Ovary (tissue), 3 donors: ENCODE results near the gene ANKRD6.

ENCODE experiments used
- EP300 ChIP-seq: sonication (generic); formaldehyde crosslinking; IDR thresholded peaks from one replicate; pipeline ENCODE4 v1.6.1; 2017; ENCODE audit warnings: antibody characterized with exemption
- POLR2A ChIP-seq: fragments of 450-650 bp; IDR thresholded peaks from one replicate; pipeline ENCODE4 v1.6.1; 2017; ENCODE audit warnings: antibody characterized with exemption, mild to moderate bottlenecking, moderate library complexity
- TF ChIP-seq, protein P1 (sequence below), 3 donors: fragments of 450-650 bp in 2 of 3; fragments of 200-600 bp in 1 of 3; IDR thresholded peaks; one replicate each; pipeline versions ENCODE4 v1.5.1 to v1.8.0; 2016 to 2022; ENCODE audit warnings: antibody characterized with exemption in 3 of 3, mild to moderate bottlenecking in 1 of 3
- donor health status: DM: no; HTN: no; CAD: no.

DNA sequence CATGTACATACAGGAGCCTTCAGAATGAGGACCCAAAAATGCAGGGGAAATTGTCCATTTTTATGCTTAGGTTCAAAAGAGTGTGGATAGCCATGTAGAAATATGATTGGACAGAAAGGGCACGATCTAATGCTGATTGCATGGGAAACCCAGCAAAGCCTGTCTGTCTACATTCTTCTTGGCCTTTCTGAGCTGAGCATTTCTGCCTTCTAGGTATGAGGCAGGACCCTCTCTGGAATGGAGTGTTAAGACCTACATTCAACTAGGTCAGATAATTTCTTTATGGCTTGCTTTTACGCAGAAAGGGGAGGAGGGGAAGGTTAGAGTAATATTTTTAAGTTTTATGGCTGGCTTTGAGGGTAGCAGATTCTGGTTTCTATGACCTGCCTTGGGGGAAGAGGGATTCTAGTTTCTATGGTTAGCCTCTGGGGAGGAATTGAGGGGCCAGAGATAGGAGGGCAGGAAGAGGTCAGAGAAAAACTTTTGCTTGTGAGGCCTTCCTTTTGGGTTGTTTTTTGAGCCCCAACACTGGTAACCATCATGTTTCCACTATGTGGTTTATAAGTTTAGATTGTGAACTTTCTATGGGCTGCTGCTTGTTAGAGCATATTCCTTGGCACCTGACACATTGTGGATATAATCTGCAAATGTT is 142.1 kb downstream of the ANKRD6 start:
- TF ChIP-seq, protein P1, sequence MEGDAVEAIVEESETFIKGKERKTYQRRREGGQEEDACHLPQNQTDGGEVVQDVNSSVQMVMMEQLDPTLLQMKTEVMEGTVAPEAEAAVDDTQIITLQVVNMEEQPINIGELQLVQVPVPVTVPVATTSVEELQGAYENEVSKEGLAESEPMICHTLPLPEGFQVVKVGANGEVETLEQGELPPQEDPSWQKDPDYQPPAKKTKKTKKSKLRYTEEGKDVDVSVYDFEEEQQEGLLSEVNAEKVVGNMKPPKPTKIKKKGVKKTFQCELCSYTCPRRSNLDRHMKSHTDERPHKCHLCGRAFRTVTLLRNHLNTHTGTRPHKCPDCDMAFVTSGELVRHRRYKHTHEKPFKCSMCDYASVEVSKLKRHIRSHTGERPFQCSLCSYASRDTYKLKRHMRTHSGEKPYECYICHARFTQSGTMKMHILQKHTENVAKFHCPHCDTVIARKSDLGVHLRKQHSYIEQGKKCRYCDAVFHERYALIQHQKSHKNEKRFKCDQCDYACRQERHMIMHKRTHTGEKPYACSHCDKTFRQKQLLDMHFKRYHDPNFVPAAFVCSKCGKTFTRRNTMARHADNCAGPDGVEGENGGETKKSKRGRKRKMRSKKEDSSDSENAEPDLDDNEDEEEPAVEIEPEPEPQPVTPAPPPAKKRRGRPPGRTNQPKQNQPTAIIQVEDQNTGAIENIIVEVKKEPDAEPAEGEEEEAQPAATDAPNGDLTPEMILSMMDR (IDR thresholded peaks at IDR 0.05), result no peak
- no peak for TF ChIP-seq EP300
- TF ChIP-seq POLR2A, result no peak
